OCI-LY7 (cell line): ENCODE results near the gene CNPY3. TPM values are rescaled to one million over a fixed set of nuclear protein-coding genes. Genes with fewer than 3 reads are reported as not detected.
"Not testable (repeated sequence)": the region's sequence is repeated elsewhere in the genome, so short reads cannot be mapped to it uniquely, and the experiment has no call there.

Experiments used
- BruUV-seq: library from RNA; stranded (reverse); fragments of 400-500 nt; replicated peaks from 2 replicates; lab custom pipeline; 2021; lab: Mats Ljungman, UMichigan
- CTCF ChIA-PET: fragments of 300-600 bp; sonication (Branson Sonifier 250); formaldehyde crosslinking; loops from one replicate; lab custom pipeline; 2022; ENCODE audit warnings: antibody characterized with exemption; ENCODE audit not compliant: unreplicated experiment; lab: Charles Lee
- POLR2A ChIA-PET: fragments of 300-600 bp; sonication (Branson Sonifier 250); formaldehyde crosslinking; loops from one replicate; lab custom pipeline; 2022; ENCODE audit warnings: antibody characterized with exemption; lab: Charles Lee
- DNase-seq: peaks from one replicate; pipeline ENCODE4 v3.0.0-alpha.2; 2015; ENCODE audit warnings: low spot score
- H2AFZ ChIP-seq: fragments of 200-600 bp; sonication (generic), shearing (Covaris generic); 2 replicates; pipeline ENCODE4 v1.6.1; 2014; ENCODE audit warnings: mild to moderate bottlenecking, antibody characterized with exemption, low read length, moderate library complexity
- H3K27ac ChIP-seq: fragments of 200-600 bp; sonication (generic); 2 replicates; pipeline ENCODE4 v1.5.1; 2014; ENCODE audit warnings: mixed run types, low read depth, mild to moderate bottlenecking, moderate library complexity, low read length, inconsistent platforms; ENCODE audit not compliant: poor library complexity, severe bottlenecking
- H3K36me3 ChIP-seq: fragments of 200-600 bp; sonication (generic); 2 replicates; pipeline ENCODE4 v1.6.1; 2014; ENCODE audit warnings: mild to moderate bottlenecking, antibody characterized with exemption, low read length, moderate library complexity, mixed read lengths; ENCODE audit not compliant: insufficient read depth
- H3K4me1 ChIP-seq: fragments of 200-600 bp; sonication (generic); 2 replicates; pipeline ENCODE4 v1.5.1; 2014; ENCODE audit warnings: mild to moderate bottlenecking, low read length; ENCODE audit not compliant: insufficient read depth, poor library complexity, severe bottlenecking
- H3K4me2 ChIP-seq: fragments of 200-600 bp; sonication (generic); 2 replicates; pipeline ENCODE4 v1.6.1; 2014; ENCODE audit warnings: mild to moderate bottlenecking, low read length
- H3K4me3 ChIP-seq: fragments of 200-600 bp; sonication (generic); 2 replicates; pipeline ENCODE4 v1.5.1; 2014; ENCODE audit warnings: mild to moderate bottlenecking, low read depth, low read length; ENCODE audit not compliant: poor library complexity, severe bottlenecking
- H3K79me2 ChIP-seq: fragments of 200-600 bp; sonication (generic); 2 replicates; pipeline ENCODE4 v1.6.1; 2016; ENCODE audit warnings: low read depth, mild to moderate bottlenecking, low read length, moderate library complexity, mixed read lengths; ENCODE audit not compliant: insufficient read depth
- H3K9me2 ChIP-seq: fragments of 200-600 bp; sonication (generic); 2 replicates; pipeline ENCODE4 v1.6.1; 2016; ENCODE audit warnings: mild to moderate bottlenecking, low read length, mixed read lengths; ENCODE audit not compliant: insufficient read depth
- H3K9me3 ChIP-seq: fragments of 200-600 bp; sonication (generic); 2 replicates; pipeline ENCODE4 v1.6.1; 2014; ENCODE audit warnings: mild to moderate bottlenecking, mixed run types, low read length, mixed read lengths
- H4K20me1 ChIP-seq: fragments of 200-600 bp; sonication (generic); 2 replicates; pipeline ENCODE4 v1.6.1; 2014; ENCODE audit warnings: mild to moderate bottlenecking, antibody characterized with exemption, low read length, moderate library complexity, mixed read lengths; ENCODE audit not compliant: insufficient read depth
- EZH2phosphoT487 ChIP-seq: fragments of 200-600 bp; sonication (generic); IDR thresholded peaks from 2 replicates; pipeline ENCODE4 v1.6.1; 2018; ENCODE audit warnings: low read depth, borderline replicate concordance, mild to moderate bottlenecking, mixed run types, antibody characterized with exemption, low read length, moderate library complexity, mixed read lengths
- intact Hi-C: fragments of 100-400 bp; cut with micrococcal nuclease; formaldehyde crosslinking; loops from one replicate; pipeline ENCODE4 v1.10.0; 2022; ENCODE audit not compliant: unreplicated experiment
- total RNA-seq, 2 experiments: library from RNA; depleted of rRNA in 1 of 2; stranded (reverse); fragments of >200 nt in 1 of 2; shearing (Covaris generic) in 1 of 2; gene quantifications; 2 replicates each; pipeline ENCODE4 v1.2.3, GENCODE V29; 2014 to 2022
- TF ChIP-seq, protein P1 (sequence below): fragments of 200-600 bp; sonication (generic); conservative IDR thresholded peaks from 2 replicates; pipeline ENCODE4 v1.5.1; 2014; ENCODE audit warnings: mild to moderate bottlenecking, antibody characterized with exemption, low read length, moderate library complexity, mixed read lengths

The CNPY3 gene
- total RNA-seq, 2 experiments from 2014 or later = 69.3 to 77.2 TPM

DNA sequence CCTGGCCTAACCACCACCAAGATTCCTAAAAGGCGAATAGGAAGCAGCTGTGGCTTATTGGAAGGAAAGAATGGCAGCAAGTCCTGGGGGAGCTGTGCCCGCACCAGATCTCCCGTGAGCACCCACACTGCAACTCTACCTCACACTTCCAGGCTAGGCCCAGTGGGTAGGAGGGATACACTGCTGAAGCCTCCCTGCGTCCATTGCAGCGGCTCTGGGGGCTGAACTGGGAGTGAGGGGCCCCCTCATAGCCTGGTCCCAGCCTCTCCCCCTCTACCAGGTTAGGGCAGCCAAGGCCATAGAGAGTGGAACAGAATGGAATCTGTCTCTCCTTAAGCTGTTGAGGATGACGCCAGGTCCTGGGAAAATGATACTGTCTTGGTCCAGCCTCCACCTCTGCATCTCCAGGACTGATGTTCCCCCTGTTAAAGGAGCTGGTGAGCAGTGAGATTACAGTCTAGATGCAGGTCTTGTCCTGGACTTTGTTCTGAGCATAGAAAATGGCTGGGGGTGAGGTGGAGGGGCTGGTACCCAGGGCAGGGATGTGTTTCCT, 11.3 kb downstream of the CNPY3 start:
- CTCF ChIA-PET = no interaction called here
- H3K27ac ChIP-seq = no peak overlapping the region
- peaks cover 4% of the 10 kb centered on the region; the same call in 1 of the 2 replicates for H4K20me1 ChIP-seq
- no peaks in the 10 kb centered on the region for H3K4me1 ChIP-seq
- BruUV-seq = no TSS peak
- H3K4me2 ChIP-seq = no peak overlapping the region
- H3K9me3 ChIP-seq = no peaks in the 10 kb centered on the region
- peaks cover 96% of the 10 kb centered on the region for H3K36me3 ChIP-seq
- intact Hi-C loops = no loop called here
- H2AFZ ChIP-seq = no peak overlapping the region
- no peak overlapping the region for H3K4me3 ChIP-seq
- no peaks in the 10 kb centered on the region for H3K9me2 ChIP-seq
- peaks cover 1% of the 10 kb centered on the region; the same call in 1 of the 2 replicates for H3K79me2 ChIP-seq
- TF ChIP-seq EZH2phosphoT487 = no peak
- TF ChIP-seq, protein P1, sequence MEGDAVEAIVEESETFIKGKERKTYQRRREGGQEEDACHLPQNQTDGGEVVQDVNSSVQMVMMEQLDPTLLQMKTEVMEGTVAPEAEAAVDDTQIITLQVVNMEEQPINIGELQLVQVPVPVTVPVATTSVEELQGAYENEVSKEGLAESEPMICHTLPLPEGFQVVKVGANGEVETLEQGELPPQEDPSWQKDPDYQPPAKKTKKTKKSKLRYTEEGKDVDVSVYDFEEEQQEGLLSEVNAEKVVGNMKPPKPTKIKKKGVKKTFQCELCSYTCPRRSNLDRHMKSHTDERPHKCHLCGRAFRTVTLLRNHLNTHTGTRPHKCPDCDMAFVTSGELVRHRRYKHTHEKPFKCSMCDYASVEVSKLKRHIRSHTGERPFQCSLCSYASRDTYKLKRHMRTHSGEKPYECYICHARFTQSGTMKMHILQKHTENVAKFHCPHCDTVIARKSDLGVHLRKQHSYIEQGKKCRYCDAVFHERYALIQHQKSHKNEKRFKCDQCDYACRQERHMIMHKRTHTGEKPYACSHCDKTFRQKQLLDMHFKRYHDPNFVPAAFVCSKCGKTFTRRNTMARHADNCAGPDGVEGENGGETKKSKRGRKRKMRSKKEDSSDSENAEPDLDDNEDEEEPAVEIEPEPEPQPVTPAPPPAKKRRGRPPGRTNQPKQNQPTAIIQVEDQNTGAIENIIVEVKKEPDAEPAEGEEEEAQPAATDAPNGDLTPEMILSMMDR = no peak
- no peak for DNase-seq
- POLR2A ChIA-PET = no interaction called here

GRCh38 chr6:42941356-42941755, 12.1 kb downstream of the CNPY3 start:
- H3K79me2 ChIP-seq, H3K4me3 ChIP-seq, intact Hi-C loops, BruUV-seq, H3K4me1 ChIP-seq, H4K20me1 ChIP-seq, CTCF ChIA-PET, H3K9me3 ChIP-seq, DNase-seq, H3K27ac ChIP-seq, H3K4me2 ChIP-seq, H2AFZ ChIP-seq, H3K9me2 ChIP-seq: not testable (repeated sequence)
- POLR2A ChIA-PET = interaction anchor here (0.6 to 0.7 kb wide), 2 partner anchors 10 to 806 kb away, joined by 4 to 6 read pairs; no protein-coding TSS in a partner anchor
- peaks cover 91% of the 10 kb centered on the region for H3K36me3 ChIP-seq

- POLR2A ChIA-PET = no interaction called here
- intact Hi-C loops = no loop called here
These were observed 13.2 kb downstream of the CNPY3 start for GRCh38 chr6:42942444-42942843.

More at GRCh38 chr6:42942444-42942843, 13.2 kb downstream of the CNPY3 start:
- Histone ChIP-seq H3K9me2 (no peaks in the 10 kb centered on the region), H3K27ac (no peak overlapping the region), H3K4me2 (no peak overlapping the region), H3K4me3 (no peak overlapping the region), H3K79me2 (no peaks in the 10 kb centered on the region), H3K9me3 (no peaks in the 10 kb centered on the region), H3K4me1 (no peaks in the 10 kb centered on the region), H2AFZ (no peak overlapping the region), H3K36me3 (peaks cover 80% of the 10 kb centered on the region), H4K20me1 (no peaks in the 10 kb centered on the region)
- CTCF ChIA-PET = no interaction called here
- TF ChIP-seq, protein P1 = no peak
- TF ChIP-seq EZH2phosphoT487 = no peak
- no peak for DNase-seq
- BruUV-seq = no TSS peak
